Measurements from ENCODE around the gene CALHM3.

Gene CALHM3

DNA sequence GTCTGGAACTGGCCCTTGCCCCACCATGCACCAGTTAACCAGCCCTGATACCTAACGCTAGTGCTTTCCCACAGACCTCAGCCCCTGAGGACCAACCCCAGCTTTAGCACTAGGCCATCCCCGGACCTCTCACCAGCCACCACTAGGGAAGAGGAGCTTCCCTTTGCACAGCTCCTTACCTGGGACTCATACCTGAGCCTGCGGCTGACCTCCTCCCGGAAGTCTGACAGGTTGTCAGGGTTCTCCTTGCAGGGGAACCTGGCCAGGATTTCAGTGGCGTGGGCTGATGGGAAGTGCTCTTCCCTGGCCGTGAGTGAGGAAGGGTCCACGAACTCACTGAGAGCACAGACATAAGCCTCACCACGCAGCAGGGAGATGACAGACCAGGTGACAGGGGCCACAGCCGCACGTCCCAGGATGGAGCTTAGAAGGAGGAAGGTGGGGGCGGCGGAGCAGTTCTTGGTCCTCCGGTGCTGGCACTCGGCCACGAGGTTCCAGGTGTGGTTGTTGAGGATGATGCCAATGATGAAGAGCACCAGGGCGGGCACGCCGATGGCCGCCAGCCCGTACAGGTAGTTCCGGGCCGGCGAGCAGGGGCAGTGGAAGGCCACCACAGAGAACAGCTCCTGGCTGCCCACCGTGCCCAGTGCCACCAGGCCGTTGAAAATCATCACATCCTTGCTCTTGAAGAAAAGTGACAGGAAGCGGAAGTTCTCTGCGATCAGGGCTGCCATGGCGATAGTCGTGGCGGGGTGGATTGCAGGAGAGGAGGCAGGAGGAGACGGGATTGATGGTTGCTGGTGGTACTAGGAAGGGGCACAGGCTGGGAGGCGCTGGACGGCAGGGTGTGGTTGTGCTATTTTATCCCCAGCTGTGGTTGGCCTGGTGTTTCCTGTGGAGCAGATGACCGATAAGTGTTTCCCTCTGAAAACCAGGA lies 29.6 kb downstream of the CALHM3 start:
- DNase-seq: no peak

DNA sequence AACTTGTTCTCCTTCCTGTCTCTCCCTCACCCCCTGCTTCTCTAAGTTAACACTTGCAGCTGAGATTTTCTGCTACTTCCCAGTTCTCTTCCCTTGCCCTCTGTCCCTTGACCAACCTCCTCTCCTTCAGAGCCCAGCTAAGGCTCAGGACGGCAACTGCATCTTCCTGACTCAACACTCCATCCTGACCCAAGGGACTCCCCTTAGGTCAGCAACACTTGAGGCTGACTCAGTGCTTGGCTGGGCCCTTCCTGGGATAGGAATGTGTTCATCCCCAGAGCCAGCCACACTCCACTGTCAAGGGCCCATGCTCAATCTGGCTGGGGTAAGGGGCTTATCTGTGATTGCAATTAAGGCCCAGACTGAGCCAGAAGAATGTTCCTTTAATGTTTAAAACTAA lies 30.3 kb downstream of the CALHM3 start:
- DNase-seq: peak; percentile 73

DNA sequence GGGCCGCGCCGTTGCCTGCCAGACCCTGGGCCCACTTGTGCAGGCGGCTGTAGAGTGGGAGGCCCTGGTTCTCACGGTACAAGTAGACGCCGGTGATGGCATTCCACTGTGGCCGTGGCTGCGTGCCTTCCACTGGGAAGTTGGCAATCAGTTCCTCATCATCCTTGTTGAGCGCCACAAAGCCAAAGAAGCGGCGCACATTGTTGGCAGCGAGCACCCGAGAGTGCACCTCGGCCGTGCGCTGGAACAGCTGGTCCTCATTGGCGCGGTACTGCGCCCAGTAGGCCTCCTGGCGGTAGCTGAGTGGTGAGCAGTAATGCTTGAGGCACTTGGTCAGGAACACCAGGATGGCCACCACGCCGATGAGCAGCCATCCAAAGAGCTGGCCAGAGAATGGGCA lies 31.9 kb downstream of the CALHM3 start:
- no peak for DNase-seq

DNA sequence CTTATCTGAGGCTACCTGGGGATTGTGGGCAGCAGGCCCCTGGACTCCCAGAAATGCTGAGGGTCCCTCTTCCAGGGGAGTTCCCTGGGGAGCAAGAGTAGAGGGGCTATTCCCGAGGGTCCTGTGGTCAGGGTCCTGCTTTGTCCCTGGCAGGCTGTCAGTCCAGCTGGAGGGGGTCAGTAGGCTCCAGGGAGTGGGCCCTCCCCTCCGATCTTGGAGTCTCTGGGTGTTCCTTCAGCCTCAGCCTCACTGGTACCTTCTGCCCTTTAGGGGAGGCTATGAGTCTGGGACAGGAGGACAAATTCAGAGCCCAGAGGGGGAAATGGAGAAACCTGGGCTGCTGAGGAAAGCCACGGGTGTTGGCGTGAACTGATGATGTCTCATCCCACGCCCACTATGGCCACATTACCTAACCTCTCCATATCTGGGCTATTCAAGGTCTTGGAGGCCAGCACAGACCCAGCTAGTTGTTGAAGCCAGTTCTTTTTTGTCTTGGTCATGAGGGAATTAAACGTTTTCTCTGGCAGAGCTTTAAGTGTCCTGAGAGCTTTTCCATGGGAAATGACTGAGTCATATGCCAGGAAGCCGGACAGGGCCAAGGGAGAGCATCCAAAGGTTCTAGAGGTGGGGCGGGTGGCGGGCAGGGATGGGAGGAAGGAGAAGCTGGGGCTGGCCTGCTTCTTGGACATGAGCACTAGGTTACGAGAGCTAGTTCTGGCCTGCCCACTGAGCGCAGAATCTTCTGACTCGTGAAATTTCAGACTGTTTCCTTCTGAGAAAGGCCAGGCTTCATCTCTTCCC lies 33.1 kb downstream of the CALHM3 start:
- DNase-seq: no peak

DNA sequence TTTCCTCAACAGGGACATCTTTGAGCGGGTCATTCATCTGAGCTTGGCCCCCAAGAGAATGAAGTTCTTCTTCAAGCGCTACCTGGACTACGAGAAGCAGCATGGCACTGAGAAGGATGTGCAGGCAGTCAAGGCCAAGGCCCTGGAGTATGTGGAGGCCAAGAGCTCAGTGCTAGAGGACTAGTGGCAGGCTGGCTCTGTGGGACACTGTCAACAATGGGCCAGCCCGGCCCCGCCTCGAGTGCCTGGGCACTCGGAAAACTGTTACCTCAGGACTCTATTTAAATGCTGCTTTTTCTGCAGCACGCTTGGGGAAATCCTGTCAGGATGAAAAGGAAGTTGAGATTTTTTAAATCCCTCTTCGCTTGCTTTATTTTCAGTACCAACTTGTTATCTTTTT lies 33.7 kb downstream of the CALHM3 start:
- DNase-seq: no peak

DNA sequence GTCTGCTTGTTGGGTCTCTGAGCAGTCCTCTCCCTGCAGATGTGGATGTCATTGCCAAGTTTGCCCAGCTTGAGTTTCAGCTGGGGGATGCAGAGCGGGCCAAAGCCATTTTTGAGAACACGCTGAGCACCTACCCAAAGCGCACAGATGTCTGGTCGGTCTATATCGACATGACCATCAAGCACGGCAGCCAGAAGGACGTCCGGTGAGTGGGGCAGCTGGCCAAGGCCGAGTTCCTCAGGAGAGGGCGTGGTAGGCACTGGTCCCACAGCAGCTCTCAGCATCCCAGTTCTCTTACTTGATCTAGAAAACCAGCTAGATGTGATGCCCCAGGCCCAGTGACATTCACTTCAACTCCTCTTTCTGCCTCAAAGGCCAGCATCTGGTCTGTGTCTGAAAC lies 34.6 kb downstream of the CALHM3 start:
- no peak for DNase-seq

DNA sequence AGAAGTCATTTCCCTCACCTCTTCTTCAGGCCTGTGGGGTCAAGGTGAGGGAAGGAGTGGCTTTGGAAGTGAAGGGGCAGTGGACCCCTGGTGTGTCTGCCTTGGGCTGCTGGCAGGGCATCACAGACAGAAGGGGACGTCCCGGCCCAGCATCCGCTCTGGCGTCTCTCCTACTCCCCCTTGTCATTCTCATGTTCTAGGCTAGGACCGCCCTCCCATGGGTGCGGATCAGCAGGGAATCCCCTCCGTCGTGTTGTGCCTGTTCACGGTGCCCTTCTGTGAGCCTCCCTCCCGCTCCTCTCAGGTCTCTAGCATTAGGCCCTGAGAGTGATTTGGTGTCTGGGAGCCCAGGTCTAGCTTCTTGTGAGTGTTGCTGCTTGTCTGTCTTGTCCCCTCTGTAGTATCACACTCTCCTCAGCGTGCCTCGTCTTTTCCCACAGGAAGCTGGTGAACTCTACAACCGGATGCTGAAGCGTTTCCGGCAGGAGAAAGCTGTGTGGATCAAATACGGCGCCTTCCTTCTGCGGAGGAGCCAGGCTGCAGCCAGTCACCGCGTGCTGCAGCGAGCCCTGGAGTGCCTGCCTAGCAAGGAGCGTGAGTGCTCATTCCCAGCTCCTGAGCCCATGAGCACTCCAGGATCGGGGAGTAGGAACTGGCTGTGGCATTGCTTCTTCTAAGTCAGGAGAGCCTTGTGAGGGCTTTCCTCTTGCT lies 35.4 kb downstream of the CALHM3 start:
- no peak for DNase-seq

DNA sequence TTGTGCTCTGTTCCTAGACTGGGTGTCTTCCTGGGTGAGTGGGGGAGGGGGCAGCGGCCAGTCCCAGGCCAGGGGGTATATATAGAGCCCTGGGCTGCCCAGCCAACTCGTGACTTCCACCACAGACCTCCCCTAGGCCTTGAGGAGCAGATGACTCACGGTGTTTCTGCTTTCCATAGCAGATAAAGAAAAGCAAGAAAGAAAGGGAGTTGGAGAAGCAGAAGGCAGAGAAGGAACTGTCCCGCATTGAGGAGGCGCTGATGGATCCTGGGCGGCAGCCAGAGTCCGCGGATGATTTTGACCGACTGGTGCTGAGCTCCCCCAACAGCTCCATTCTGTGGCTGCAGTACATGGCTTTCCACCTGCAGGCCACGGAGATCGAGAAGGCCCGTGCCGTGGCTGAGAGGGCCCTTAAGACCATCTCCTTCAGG lies 37.0 kb downstream of the CALHM3 start:
- DNase-seq: peak; percentile 13

DNA sequence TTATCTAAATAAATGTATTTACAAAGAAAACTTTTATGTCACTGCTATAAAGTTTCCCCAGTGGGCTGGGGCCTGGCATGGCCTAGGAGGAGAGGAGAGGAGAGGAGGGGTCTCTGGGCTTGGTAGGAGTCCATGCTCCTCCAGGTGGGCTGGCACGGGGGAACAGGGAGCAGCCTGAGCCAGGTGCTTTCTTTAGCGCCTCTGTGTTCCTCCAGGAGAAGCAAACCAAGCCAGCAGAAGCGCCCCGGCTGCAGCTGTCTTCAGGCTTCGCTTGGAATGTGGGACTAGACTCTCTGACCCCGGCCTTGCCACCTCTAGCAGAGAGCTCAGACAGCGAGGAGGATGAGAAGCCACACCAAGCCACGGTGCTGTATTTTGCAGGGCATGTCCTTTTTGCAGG lies 37.4 kb downstream of the CALHM3 start:
- DNase-seq: no peak

DNA sequence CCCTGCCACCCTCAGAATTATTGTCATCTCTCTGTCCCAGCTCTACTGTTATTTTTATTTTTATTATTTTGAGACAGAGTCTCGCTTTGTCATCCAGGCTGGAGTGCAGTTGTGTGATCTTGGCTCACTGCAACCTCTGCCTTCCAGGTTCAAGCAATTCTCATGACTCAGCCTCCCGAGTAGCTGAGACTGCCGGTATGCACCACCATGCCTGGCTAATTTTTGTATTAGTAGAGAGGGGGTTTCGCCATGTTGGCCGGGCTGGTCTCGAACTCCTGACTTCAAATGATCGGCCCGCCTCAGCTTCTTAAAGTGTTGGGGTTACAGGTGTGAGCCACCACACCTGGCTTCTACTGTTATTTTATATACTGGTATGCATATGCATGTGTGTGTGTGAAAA lies 37.8 kb downstream of the CALHM3 start:
- DNase-seq: no peak

DNA sequence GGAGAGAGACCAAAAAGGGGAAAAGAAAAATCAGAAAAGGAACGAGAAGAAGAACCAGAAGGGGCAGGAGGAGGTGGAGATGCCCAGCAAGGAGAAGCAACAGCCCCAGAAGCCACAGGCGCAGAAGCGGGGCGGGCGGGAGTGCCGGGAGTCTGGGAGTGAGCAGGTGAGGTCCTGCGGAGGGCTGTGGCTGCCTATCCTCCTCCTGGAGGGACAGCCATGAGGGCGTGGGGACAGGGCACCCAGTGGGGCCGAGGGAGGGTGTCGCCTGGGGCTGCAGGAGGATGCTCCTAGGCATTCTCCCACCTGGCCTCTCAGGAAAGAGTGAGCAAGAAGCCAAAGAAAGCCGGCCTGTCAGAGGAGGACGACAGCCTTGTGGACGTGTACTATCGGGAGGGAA lies 38.6 kb downstream of the CALHM3 start:
- DNase-seq: no peak

DNA sequence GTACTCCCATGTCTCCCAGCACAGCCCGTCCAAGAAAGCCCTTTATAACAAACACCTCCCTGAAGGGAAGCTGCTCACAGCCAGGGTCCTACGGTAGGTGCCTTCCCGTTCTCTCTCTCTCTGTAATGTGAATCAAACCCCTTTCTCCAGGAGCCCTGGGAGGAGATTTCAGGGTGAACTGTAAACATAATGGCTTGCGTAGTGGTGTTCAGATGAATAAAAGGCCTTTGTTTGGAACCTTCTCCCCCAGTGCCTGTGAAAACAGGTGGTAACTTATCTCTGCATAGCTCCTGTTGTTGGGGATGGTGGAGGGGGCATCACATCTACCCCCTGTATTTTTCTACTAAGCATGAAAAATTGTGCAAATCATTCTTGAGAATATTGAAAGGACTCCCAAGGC lies 39.3 kb downstream of the CALHM3 start:
- DNase-seq: no peak

DNA sequence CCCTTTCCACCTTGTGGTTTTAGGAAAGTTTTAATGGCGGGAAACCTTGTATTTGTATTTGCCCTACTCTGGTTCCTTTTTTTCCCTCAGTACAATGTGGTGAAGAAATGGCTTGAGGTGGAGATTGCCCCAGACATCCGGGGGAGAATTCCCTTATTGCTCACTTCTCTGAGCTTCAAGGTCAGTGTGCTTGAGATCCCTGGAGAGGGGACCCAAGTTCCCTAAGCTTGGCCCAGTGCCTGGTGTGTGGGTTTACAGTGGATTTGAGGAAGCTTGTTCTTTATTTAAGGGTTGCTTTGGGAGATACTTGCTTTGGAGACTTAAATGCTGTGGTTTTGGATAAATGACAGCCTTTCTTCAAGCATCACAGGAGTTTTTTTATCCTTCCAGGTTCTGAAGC lies 45.2 kb downstream of the CALHM3 start:
- DNase-seq: no peak

DNA sequence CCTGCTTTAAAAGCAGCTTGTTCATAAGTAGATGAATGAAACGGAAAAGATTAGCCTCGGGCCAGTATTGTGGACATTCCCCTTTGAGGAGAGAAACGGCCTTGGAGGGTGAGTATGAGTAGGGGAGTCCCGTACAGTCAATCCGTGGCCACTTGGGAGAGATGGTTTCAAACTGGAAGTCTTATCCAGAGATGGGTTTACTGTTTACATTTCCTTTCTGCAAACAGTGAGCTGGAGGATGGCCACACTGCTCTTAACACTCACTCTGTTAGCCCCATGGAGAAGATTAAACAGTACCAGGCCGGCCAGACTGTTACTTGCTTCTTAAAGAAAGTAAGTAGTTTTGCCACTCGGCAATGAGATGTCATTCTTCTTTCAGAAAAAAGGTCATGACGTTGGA lies 47.1 kb downstream of the CALHM3 start:
- no peak for DNase-seq

DNA sequence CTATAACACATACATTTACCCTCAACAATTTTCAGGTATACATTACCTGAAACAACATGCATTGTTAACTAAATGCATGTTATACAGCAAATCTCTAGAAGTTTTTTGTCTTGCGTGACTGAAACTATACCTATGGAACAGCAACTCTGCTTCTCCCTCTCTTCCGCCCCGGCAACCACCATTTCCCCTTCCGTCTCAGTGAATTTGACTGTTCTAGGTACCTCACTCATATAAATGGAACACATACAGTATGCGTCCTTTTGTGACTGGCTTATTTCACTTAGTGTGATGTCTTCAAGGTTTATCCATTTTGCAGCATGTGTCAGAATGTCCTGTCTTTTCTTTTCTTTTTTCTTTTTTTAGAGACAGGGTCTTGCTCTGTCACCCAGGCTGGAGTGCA lies 49.4 kb downstream of the CALHM3 start:
- DNase-seq: no peak

DNA sequence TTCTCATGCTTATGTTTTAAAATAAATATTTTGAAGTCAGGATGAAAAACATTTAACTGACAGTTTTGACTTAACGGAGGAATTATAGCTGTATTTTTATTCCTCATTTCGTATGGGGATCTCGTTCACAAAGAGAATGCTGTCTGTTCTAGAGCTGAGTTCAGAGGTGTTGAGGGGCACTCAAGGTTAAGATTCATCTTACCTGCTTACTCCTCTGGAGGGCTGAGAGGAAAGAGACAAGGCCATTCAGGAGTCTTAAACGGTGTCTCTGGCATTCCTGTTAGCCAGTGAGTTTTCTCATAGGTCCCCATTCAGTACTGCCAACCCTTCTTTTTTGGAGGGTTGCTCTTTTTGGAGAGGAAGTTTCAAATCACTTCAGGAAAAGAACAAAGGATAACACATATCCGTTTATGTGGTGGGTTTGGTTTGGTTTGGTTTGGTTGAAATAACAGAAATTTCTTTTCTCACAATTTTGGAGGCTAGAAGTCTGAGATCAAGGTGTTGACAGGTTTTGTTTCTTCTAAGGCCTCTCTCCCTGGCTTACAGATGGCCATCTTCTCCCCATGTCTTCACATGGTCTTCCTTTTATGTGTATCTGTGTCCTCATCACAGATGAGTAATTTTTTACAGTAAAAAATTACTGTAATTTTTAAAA lies 49.9 kb downstream of the CALHM3 start:
- DNase-seq: no peak

DNA sequence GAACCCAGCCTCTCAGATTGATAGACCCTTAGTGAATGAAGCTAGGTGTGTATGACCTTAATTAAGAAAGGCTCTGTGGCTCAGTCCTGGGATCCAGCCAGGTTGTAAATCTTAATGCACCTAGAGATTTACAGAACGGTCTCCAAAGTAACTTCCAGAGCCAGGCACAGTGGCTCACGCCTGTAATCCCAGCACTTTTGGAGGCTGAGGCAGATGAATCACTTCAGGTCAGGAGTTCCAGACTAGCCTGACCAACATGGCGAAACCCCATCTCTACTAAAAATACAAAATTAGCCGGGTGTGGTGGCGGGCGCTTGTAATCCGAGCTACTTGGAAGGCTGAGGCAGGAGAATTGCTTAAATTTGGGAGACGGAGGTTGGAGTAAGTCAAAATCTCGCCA lies 51.2 kb downstream of the CALHM3 start:
- DNase-seq: no peak

DNA sequence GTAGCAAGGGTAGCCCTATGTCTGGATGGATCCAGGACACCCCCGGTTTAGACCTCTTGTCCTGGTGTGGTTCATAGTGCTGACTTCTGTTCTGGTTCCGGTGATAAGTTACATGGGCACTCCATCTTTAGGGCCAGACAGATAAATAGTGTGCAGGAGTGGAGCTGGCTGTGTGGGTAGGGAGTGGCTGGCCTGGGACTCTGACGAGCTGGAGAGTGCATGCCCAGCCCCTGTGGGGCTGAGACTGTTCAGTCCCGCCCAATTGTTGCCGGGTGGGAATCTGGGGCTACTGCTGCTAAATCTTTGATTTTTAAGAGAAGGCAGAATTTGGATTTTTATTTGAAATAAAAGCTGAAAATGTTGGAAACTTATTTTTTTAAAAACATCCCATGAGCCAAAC lies 55.3 kb downstream of the CALHM3 start:
- no peak for DNase-seq

Measured in fibroblast of skin of abdomen (primary cell).